NCI-H748 (cell line): ENCODE results near the gene STARD8.
"Not testable (repeated sequence)": the region's sequence is repeated elsewhere in the genome, so short reads cannot be mapped to it uniquely, and the experiment has no call there.

Experiments
- DNase-seq: peaks from one replicate; lab custom pipeline; 2025; ENCODE audit not compliant: unreplicated experiment; lab: John Stamatoyannopoulos, UW

The STARD8 gene

GRCh38 chrX:68688931-68689330 is 41.5 kb downstream of the STARD8 start:
- DNase-seq: not testable (repeated sequence)

- DNase-seq: no peak
Measured at GRCh38 chrX:68690936-68691501, 43.6 kb downstream of the STARD8 start.

- no peak for DNase-seq
Measured at GRCh38 chrX:68691921-68692320, 44.5 kb downstream of the STARD8 start.

- DNase-seq: no peak
Measured at GRCh38 chrX:68692651-68693050, 45.2 kb downstream of the STARD8 start.

- DNase-seq: peak; percentile 53
Measured at GRCh38 chrX:68693481-68694434, 46.3 kb downstream of the STARD8 start.

- DNase-seq: no peak
Measured at GRCh38 chrX:68694435-68695205, 47.2 kb downstream of the STARD8 start.

GRCh38 chrX:68695206-68695845 is 47.9 kb downstream of the STARD8 start:
- DNase-seq: no peak

- no peak for DNase-seq
Measured at GRCh38 chrX:68696267-68696990, 49.0 kb downstream of the STARD8 start.

GRCh38 chrX:68697036-68697435 is 49.6 kb downstream of the STARD8 start:
- DNase-seq: no peak

- no peak for DNase-seq
Measured at GRCh38 chrX:68697465-68698125, 50.1 kb downstream of the STARD8 start.

GRCh38 chrX:68698942-68699341 is 51.5 kb downstream of the STARD8 start:
- no peak for DNase-seq

GRCh38 chrX:68699960-68700746 is 52.7 kb downstream of the STARD8 start:
- no peak for DNase-seq

GRCh38 chrX:68703369-68703768 is 55.9 kb downstream of the STARD8 start:
- no peak for DNase-seq

- no peak for DNase-seq
Measured at GRCh38 chrX:68703846-68704245, 56.4 kb downstream of the STARD8 start.

- no peak for DNase-seq
Measured at GRCh38 chrX:68705986-68706385, 58.5 kb downstream of the STARD8 start.

- DNase-seq: no peak
Measured at GRCh38 chrX:68708503-68709290, 61.2 kb downstream of the STARD8 start.

- peak; percentile 28 for DNase-seq
Measured at GRCh38 chrX:68710870-68711576, 63.6 kb downstream of the STARD8 start.

- DNase-seq: no peak
Measured at GRCh38 chrX:68711845-68712244, 64.4 kb downstream of the STARD8 start.
